DMS114 treated with DMSO at 0.1 percent for 48 hours (cell line): ENCODE data around the gene PRM1.

ENCODE experiments used
- DNase-seq: peaks from one replicate; lab custom pipeline; 2025; ENCODE audit not compliant: unreplicated experiment; lab: John Stamatoyannopoulos, UW

Gene PRM1

DNA sequence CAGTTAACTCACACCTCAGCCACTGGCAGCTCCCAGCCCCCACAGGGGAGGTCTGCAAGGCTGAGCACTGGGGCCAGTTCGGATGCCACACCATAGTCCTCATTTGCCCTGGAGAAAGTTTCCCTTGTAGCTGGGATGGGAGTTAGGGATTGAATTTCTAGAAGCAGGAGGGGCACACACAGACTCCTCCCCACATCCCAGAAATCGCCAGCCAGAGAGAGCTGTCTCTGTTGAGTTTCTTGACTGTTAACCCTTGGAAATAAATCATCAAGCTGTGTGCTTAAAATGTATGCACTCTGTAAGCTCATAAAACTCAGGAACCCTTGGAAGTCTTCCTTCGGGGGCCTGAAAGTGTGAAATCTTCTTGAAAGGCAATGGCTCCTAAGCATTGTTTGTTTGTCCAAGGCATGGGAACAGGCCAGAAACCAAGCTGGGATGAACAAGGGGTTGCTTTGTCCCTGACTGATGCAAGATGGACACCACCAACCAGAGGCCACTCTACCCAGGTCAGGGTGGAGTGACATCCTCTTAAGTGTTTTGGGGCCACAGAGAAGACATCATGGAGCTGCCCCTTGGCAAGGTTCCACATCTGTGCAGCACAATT lies 7.3 kb downstream of the PRM1 start:
- no peak for DNase-seq

DNA sequence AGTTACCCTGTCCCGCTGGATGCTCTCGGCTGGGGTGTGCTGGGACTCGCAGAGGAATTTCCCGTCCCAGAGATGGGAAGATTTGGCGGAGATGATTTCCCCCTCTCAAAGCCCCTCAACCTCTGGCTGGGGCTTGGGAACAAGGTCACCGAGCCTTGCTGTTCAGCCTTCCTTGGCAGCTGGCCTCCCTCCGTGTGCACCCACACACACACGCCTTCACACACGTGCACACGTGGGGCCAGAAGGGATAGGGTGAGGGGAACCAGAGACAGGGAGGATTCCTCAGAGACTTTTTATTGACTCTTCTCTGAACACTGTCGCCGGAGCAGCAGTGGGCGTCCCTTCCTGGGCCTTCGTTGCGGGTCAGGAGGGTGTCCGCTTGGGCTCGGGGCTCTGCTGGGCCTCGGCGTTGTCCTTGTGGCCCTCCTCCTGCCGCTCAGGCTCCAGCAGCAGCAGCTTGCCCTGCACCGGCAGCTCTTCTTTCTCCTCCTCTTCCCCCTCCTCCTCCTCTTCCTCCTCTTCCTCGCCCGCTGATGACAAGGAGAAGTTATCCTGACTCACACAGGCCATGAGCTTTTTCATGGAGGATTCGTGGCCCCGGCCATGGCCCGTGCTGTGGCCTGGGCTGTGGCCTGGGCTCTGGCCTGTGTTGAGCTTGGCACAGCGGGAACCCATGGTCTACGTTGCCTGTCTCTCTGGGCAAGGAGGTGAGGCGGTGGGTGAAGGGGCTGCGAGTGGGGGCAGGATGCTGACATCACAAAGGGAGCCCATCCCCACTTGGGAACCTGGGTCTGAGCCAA lies 8.0 kb downstream of the PRM1 start, which contains the start of gene PRM3:
Gene PRM3, minus strand, starts transcription at position 709 of the 800 bp plus-strand sequence. Its CDS starts 34 bp downstream, at position 675.
- DNase-seq: no peak

DNA sequence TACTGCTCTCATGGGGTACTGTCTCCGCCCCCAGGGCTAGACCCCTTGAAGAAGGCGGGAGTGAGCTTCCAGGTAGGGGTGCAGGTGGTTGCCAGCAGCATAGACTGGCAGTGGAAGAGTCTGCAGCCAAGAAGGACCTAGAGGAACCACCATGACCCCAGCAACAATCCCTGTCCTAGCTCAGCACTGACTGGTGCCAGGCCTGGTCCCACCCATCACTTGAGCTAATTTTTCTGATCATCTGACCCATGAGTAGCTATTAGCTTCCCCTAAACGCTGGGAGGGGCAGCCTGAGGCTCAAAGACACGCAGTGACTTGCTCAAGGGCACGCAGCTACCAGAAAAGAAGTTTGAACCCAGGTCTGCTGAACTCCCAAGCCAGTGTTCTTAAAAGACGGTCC lies 8.6 kb downstream of the PRM1 start:
- no peak for DNase-seq

DNA sequence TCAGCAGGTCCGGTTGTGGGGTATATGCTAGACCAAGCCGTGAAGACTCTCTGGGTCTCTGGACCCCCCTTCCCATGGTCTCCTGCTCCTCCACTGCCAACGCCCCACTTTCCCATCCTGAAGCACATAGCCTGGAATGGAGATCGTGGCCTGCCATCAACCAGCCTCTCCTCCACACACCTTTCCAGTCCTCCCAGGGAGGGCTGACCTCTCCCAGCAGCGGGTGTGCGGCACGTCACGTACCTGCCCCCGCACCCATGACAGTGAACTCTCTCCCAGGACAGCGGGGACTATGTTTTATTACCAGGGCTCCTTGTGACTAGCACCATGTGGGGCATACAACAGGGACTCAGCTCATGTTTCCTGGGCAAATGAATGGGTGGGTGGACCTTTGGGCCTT lies 9.5 kb downstream of the PRM1 start:
- DNase-seq: no peak

DNA sequence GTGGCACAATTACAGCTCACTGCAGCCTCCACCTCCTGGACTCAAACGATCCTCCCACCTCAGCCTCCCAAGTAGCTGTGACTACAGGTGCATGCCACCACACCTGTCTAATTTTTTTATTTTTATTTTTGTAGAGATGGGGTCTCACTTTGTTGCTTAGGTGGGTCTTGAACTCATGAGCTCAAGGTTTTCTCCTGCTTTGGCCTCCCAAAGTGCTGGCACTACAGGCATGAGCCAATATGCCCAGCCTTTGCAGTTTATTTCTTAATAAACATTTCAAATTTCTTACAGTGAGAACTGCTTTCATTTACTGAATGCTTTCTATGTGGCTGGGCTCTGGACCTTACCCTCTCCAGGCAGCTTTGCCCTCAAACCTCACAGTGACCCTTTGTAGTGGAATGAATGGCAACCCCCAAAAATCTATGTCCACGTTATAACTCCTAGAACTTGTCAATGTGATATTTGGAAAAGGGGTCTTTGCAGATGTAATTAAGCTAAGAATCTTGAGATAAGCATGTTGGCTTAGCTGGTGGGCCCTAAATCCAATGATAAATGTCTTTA lies 10.4 kb downstream of the PRM1 start:
- no peak for DNase-seq

DNA sequence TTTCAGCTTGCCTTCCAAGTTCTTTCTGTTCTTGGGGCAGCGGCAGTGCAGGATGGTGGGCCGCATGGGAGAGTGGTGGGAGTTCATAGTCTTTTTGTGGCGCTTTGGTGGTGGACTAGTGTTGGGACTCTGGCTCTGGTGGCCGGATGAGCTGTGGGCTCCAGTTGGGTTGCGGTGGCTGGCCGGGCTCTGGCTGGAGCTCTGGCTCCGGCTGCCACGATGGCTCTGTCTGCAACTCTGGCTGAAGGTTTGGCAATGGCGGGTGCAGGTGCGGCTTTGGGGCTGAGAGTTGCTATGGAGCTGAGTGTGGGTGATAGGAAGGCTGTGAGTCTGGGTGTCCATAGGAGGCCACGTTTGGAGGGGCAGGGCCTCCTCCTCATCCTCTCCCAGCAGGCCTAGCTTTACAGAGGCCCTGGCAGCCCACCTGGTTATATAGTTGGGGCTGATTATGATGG lies 12.2 kb downstream of the PRM1 start, which contains the start of gene TNP2:
Gene TNP2, minus strand, starts transcription at position 405 of the 455 bp plus-strand sequence. Its CDS starts 63 bp downstream, at position 342.
- no peak for DNase-seq

DNA sequence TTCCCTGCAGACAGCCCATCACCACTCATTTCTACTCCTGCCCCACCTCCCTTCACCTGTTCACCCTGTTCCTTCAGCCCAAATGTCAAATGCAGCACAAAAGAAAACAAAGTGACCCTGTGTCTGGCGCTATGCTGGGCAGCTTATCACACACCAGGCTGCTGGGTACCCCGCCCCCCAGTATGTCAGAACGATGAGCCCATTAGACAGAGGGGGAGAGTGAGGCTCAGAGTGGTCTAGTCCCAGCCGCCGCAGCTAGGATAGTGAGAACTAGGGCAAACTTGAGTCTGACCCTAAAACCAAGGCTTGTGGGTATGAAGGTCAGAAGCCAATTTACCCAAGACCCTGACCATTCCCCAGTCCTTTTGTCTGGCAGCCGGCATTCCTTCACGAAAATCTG lies 16.0 kb downstream of the PRM1 start:
- DNase-seq: no peak

DNA sequence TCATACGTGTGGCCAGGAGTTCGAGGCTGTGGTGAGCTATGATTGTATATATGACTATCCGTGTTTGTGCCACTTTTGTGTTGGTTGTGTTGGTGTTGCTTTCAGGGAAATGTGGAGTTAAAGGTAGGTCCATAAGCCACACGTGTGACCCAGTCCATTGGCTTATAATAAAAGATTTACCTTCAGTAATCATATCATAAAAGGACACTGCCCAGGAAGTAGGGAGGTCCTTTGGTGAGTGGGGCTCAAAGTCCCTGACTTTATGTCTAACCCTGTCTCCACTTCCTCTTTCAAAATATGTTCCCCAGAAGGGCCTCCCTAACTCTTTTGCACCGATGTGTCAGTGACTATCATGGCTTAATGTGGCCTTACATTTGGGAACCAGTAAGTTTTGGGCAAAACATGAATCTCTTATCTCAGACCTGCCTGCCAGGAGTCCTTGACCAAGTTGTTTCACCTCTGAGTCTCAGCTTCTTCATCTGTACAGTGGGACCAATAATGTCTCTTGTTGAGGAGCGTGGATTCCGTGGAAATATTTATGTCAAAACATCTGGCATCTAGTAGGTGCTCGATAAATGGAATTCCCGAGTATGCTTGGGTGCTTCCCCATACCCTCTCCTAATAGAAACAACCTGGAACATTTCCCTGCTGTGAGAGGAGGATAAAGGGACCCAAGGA lies 16.8 kb downstream of the PRM1 start:
- DNase-seq: no peak

DNA sequence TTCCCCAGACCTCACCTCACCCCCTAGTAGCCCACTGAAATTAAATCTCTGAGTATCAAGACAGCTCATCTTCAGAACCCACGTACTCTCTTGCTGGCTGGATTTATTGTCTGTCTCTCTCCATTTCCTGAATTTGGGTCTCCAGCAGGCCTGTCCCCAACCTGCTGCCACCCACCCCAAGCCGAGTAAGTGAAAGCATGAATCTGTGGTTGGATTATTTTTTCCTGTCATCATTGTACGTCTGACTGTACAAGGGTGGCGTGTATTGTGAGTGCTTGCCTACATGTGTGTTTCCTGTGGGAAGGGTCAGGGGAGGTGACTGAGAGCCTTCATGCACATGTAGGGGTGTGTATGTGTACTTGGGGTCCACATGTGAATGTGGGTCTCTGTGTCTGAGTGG lies 17.4 kb downstream of the PRM1 start:
- no peak for DNase-seq

DNA sequence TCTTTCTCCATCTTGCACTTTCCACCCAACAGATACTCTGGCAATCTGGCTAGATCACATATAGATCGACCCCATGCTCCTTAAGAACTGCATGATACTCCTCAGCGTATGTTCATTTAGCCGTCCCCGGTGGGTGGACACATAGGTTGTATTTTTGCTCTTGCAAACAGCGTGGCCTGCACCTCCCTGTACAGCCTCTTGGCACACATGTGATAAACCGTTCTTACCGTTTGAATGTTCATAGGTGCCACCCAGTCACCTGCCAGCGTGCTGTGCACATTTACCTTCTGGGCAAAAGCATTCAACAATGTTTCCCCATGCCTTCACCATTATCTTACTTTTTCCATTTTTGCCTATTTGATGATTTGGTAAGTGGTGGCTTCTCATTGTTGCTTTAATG lies 18.2 kb downstream of the PRM1 start:
- DNase-seq: no peak

DNA sequence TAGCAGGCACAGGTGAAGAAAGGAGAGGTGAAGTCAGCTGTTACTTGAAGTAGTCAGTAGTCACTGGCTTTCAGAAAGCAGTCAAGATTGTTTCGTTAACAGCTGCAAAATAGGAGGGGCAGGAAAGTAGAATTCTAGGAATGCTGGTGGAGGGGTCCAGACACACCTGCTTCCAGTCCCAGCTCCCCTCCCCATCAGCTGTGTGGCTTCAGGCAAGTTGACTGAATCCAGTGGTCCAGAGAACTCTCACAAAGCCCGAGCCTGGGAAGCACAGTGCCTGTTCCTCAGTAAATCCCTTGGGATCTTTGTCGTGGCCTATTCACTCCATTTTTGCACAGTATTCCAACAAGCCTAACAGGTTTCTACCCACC lies 20.5 kb downstream of the PRM1 start:
- no peak for DNase-seq

DNA sequence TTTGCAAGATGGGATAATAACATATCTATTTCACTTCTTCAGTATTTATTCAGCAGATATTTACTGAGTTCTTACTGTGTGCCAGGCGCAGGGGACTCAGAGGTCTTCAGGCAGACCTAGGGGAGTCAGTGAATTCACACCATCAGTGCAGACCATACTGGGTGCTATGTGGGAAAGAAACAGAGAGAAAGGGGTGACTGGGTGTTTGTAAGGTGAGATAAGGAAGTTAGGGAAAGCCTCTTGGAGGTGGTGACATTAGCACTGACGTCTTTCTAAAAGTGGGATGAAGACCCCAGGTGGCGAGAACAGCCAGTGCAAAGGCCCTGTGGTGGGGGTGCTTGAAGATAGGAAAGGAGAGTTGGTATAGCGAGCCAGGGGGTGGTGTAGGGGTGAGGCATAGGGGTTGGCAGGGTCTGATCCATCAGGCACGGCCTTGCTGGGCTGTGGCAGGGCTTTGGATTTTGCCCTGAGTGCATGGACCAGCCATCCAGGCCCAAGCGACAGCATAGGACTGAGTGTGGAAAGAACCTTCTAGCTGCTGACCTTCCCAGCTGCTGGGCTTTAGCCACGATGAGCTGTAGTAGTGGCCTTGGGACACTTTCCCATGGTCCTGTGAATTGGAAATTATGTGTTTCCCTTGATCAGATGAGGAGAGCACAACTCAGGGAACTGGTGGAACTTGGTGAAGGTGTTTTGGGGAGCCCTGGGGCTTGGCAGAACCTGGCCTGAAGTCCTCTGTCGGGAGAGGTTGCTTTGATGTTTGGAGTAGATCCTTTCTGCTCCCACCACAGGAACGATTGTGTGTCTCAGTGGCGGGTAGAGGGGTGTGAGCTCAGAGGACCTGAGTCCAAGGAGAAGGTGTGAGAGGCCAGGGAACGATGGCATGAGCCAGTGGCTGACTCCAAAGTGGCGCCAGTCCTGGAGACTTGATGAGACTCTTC lies 21.2 kb downstream of the PRM1 start:
- DNase-seq: no peak

DNA sequence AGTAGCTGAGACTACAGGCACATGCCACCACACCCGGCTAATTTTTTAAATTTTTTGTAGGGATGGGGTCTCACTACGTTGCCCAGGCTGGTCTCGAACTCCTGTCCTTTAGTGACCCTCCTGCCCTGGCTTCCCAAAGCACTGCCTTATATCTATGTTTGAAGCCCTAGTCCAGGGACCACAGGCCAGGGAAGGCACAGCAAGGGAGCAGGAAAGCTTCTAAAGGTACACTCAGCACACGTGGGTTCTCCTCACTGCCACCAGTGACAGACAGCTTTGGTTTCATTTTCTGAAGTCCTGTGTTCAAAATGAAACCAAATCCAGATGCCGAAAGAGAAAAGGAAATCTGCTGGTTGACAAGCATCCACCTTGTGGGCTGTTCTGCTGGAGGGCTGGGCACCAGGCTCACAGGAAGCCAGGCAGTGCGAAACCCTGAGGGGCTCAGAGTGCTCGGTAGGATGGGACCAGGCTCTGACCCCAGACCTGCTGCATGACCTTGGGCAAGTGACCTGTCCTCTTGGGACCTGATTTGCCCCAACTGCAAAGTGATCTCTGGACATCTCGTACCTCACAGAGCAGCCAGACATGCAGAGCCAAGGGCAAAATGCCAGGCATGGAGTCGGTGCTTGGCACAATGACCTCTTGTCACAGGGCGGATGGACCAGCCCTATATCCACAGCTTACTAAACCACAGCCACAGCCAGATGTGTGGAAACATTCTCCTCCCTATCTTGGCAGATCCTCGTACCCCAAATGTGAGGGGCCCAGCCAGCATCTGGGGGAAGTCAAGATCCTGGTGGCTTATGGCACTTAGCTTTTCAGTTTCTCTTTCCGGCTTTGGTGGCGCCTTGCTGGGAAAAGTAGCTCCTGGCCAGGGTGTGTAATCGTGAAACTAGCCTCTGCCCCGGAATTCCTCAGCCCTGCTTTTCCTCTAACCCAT lies 22.3 kb downstream of the PRM1 start:
- DNase-seq: no peak

DNA sequence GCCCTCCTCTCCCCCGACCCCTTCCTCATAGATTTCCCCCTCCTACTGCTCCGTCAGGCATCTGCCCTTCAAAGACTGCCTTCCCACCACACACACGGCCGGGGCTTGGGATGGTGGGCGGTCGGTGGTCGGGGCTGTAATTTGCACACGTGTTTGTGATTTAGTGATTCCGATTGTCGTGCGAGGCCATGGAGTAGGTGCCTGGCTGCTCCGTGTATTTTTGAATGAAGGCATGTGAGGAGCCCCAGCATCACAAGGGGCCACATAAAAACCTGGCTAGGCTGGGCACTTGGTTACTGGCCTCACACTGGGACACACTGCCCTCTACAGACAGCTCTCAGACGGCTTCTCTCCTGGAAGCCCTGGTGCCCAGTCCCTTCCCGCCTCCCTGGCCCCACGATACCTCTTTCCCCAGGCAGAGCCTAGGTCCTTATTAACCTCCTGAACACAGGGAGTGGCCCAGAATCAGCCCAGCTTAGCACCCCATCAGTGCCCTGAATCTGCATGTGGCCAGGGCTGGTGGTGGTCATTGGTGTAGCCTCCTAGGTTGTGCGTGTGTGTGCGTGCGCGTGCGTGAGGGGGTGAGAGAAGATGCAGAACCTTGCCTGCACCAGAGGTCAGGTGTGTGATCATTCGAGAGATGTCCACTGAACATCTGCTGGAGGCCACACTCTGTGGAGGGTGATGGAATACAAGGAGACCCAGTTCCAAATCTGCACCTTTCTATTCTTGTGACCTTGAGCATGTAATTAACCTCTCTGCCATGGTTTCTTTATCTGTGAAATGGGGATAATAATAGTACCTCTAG lies 23.8 kb downstream of the PRM1 start:
- DNase-seq: peak; percentile 69

DNA sequence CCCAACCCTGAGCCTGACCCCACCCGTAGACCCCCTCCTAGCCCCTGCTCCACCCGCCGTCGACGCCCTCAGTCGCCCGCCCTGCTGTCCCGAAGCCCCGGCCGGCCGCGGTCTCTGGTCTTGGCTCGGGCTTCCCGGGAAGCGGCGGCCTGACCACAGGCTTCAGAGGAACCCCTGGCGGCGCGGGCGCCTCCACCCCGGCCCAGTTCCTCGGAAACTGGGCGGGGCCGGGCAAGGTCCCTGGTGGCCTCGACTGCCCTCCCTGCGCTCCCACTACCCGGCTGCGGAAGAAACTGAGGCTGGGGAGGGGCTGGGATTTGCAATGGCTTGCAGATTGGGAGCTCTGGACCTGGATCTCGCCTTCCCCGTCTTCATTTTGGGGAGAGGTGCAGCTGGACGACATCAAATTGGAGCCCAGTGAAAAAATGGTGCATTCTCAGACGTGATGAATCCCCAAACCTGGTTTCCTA lies 24.4 kb downstream of the PRM1 start:
- DNase-seq: peak; percentile 14

DNA sequence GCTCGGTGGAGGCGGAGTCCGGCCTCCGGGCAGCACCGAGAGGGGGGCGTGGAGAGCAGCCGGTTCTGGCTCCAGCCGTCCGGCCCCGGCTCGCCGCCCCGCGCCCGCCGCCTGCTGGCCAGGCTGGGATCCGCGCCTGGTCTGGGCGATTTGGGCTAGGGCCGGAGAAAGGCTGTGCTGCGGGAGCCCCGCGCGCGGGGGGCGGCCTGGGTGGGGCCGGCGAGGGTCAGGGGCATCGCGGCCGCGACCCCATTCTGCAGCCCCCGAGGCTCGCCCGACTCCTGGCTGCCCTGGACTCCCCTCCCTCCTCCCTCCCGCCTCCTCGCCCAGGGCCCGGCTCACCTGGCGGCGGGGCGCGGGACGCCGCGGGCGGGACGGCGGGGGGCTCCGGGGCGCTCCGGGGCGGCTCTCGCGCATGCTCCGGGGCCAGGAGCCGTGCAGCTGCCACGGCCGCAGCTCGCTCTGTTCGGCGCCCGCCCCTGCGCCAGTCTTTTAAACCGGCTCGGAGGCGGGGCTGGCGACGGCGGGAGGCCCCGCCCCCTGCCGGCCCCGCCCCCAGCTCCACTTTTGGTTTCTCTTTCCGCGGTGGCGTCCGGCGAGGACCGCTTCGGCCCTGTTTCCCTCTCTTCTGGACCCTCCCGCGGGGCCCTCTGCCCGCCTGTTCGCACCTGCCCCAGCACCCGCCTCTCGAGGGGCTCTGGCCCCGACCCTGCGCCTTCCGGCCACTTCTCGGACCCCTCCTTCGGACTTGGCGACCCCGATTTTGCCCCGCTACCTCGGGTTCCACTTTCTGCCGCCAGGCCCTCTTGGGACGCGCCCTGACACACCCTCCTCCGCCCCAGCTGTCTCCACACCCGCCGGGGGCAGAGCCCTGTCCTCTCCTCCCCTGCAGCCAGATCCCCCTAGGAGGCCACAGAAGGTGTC lies 25.1 kb downstream of the PRM1 start, which contains the start of gene SOCS1:
Gene SOCS1, minus strand, starts transcription at position 468 of the 924 bp plus-strand sequence. CDS start 726 bp downstream, outside the sequence.
- peak; percentile 58 for DNase-seq
